GM12878 (cell line): ENCODE measurements around the gene MILR1. TPM values are rescaled to one million over a fixed set of nuclear protein-coding genes. Genes with fewer than 3 reads are reported as not detected.
A peak's percentile ranks its signal among the peaks of the same experiment; 100 is the strongest.

ENCODE experiments used
- BCL11A ChIP-seq: IDR thresholded peaks from 2 replicates; pipeline ENCODE4 v1.6.1; 2011; ENCODE audit warnings: low read depth, low read length
- CHD4 ChIP-seq: fragments of 200-600 bp; sonication (generic); IDR thresholded peaks from 2 replicates; pipeline ENCODE4 v1.6.1; 2016; ENCODE audit warnings: mild to moderate bottlenecking
- EGR1 ChIP-seq, 2 experiments: IDR thresholded peaks; 1 replicate in 1 of 2; 2 replicates in 1 of 2; pipeline ENCODE4 v1.6.1; 2011 to 2012; ENCODE audit warnings: low read depth in 2 of 2, low read length in 2 of 2, borderline replicate concordance in 1 of 2, mild to moderate bottlenecking in 1 of 2, moderate library complexity in 1 of 2
- FOXK2 ChIP-seq: fragments of 450-650 bp; IDR thresholded peaks from 2 replicates; pipeline ENCODE4 v1.6.1; 2017; ENCODE audit warnings: mild to moderate bottlenecking, moderate library complexity
- LARP7 ChIP-seq: fragments of 450-650 bp; IDR thresholded peaks from 2 replicates; pipeline ENCODE4 v1.6.1; 2017; ENCODE audit warnings: mild to moderate bottlenecking
- NBN ChIP-seq: fragments of 450-650 bp; IDR thresholded peaks from 2 replicates; pipeline ENCODE4 v1.6.1; 2016
- NR2C1 ChIP-seq: fragments of 450-650 bp; IDR thresholded peaks from 2 replicates; pipeline ENCODE4 v1.6.1; 2017; ENCODE audit warnings: antibody characterized with exemption, mild to moderate bottlenecking, moderate library complexity
- RB1 ChIP-seq: fragments of 450-650 bp; formaldehyde crosslinking; IDR thresholded peaks from 2 replicates; pipeline ENCODE4 v1.6.1; 2017; ENCODE audit warnings: mild to moderate bottlenecking, borderline replicate concordance
- SMC3 ChIP-seq: IDR thresholded peaks from 2 replicates; pipeline ENCODE4 v1.6.1; 2011; ENCODE audit warnings: low read length, improper control_type of control experiment, borderline replicate concordance
- TCF7 ChIP-seq: IDR thresholded peaks from 2 replicates; pipeline ENCODE4 v1.6.1; 2014; ENCODE audit warnings: antibody characterized with exemption, borderline replicate concordance
- ZNF217 ChIP-seq: fragments of 450-650 bp; IDR thresholded peaks from 2 replicates; pipeline ENCODE4 v1.6.1; 2017; ENCODE audit warnings: antibody characterized with exemption, mild to moderate bottlenecking
- ZNF384 ChIP-seq: IDR thresholded peaks from 2 replicates; pipeline ENCODE4 v1.6.1; 2012; ENCODE audit warnings: low read depth, mild to moderate bottlenecking, low read length, improper control_type of control experiment, borderline replicate concordance
- polyA plus RNA-seq, 11 experiments: library from polyadenylated mRNA; depleted of rRNA in 4 of 11; unstranded in 6 of 11; stranded (reverse) in 5 of 11; fragments of >200 nt; fragmentation: Nextera tagmentation in 4 of 11; fragmentation: Illumina TruSeq in 1 of 11; extraction: Ambion mirVana in 4 of 11; extraction: Trizol in 1 of 11; gene quantifications; 1 replicate in 1 of 11; 2 replicates in 10 of 11; pipeline versions ENCODE4 v1.2.1 to v1.2.3, GENCODE V29; 2011 to 2016; ENCODE audit warnings: inconsistent platforms in 2 of 11, missing spikeins in 2 of 11, low read depth in 1 of 11
- total RNA-seq, 4 experiments: library from RNA; depleted of rRNA in 3 of 4; stranded (reverse); fragments of >200 nt in 3 of 4; fragmentation: Illumina TruSeq in 1 of 4; extraction: Trizol in 1 of 4; gene quantifications; 2 replicates each; pipeline versions ENCODE4 v1.2.1 to v1.2.3, GENCODE V29; 2013 to 2021
- TF ChIP-seq, protein P1 (sequence below): fragments of 150-350 bp; IDR thresholded peaks from 2 replicates; pipeline ENCODE4 v1.6.1; 2014; ENCODE audit warnings: mild to moderate bottlenecking, low read depth, low read length
- TF ChIP-seq, protein P2 (sequence below): fragments of 450-650 bp; formaldehyde crosslinking; IDR thresholded peaks from 2 replicates; pipeline ENCODE4 v1.4.0; 2020; ENCODE audit warnings: mild to moderate bottlenecking, moderate library complexity
- TF ChIP-seq, protein P3 (sequence below): fragments of 150-350 bp; IDR thresholded peaks from 2 replicates; pipeline ENCODE4 v1.6.1; 2016; ENCODE audit warnings: low read depth, low read length
- TF ChIP-seq, protein P4 (sequence below): IDR thresholded peaks from 2 replicates; pipeline ENCODE4 v1.6.1; 2012; ENCODE audit warnings: improper control_type of control experiment, low read depth, low read length; ENCODE audit not compliant: insufficient replicate concordance

The MILR1 gene
- total and polyA plus RNA-seq, 10 of the 15 experiments (the other 5 are each of a cell fraction or from before 2014, with no cell fraction given) = 2.0 to 47.2 (median 17.2) TPM

DNA sequence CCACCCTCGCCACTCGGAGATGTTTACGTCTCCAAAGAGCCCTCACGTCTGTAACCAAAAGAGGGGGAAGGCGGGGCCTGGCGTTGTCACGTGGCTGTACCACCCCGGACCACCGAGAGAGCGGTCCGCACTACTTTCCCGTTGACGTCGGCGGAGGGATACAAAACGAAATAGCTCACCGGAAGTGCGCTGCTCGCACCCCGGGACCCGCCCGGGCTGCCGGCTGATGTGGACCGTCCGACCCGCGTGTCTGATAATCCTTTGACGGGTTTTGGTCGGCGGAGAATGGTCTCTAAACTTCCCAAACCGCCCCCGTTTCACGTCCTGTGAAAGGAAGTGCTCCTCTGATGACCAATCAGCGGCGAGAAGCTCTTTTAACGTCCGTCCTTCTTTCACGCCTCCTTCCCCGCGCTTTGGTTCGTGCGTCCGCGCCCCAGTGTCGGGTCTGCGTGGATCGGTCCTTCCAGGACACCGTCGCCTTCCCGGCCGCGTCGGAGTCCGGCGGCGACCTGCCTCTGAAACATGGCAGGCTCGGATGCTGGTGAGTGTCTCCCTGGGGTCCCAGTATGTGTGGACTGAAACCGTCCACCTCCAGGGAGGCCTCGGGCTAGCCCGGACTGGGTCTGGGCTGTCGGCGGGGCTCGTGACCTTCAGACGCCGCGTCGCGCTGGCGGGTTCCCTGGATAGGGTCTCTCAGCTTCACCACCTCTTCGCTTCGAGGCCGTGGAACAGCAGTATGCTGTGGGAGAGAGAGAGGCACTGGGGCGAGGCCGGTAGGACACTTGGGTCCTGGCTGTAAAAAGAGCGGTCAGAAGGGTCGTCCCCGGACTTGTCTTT lies 57.9 kb downstream of the MILR1 start, which contains the start of gene CEP95 (continued):
- TF ChIP-seq, protein P1, sequence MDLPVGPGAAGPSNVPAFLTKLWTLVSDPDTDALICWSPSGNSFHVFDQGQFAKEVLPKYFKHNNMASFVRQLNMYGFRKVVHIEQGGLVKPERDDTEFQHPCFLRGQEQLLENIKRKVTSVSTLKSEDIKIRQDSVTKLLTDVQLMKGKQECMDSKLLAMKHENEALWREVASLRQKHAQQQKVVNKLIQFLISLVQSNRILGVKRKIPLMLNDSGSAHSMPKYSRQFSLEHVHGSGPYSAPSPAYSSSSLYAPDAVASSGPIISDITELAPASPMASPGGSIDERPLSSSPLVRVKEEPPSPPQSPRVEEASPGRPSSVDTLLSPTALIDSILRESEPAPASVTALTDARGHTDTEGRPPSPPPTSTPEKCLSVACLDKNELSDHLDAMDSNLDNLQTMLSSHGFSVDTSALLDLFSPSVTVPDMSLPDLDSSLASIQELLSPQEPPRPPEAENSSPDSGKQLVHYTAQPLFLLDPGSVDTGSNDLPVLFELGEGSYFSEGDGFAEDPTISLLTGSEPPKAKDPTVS = no peak
- TF ChIP-seq, protein P2, sequence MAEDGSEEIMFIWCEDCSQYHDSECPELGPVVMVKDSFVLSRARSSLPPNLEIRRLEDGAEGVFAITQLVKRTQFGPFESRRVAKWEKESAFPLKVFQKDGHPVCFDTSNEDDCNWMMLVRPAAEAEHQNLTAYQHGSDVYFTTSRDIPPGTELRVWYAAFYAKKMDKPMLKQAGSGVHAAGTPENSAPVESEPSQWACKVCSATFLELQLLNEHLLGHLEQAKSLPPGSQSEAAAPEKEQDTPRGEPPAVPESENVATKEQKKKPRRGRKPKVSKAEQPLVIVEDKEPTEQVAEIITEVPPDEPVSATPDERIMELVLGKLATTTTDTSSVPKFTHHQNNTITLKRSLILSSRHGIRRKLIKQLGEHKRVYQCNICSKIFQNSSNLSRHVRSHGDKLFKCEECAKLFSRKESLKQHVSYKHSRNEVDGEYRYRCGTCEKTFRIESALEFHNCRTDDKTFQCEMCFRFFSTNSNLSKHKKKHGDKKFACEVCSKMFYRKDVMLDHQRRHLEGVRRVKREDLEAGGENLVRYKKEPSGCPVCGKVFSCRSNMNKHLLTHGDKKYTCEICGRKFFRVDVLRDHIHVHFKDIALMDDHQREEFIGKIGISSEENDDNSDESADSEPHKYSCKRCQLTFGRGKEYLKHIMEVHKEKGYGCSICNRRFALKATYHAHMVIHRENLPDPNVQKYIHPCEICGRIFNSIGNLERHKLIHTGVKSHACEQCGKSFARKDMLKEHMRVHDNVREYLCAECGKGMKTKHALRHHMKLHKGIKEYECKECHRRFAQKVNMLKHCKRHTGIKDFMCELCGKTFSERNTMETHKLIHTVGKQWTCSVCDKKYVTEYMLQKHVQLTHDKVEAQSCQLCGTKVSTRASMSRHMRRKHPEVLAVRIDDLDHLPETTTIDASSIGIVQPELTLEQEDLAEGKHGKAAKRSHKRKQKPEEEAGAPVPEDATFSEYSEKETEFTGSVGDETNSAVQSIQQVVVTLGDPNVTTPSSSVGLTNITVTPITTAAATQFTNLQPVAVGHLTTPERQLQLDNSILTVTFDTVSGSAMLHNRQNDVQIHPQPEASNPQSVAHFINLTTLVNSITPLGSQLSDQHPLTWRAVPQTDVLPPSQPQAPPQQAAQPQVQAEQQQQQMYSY (CRISPR knock-in tag) = no peak
- TF ChIP-seq FOXK2 (peak; percentile 80; the same call in 1 of the 2 replicates), SMC3 (no peak), ZNF384 (no peak), TCF7 (0 out of 2 replicates have a peak, but pooled peaks have one; percentile 45), CHD4 (no peak), NR2C1 (no peak; the same call in 1 of the 2 replicates), RB1 (peak; percentile 72; the same call in 1 of the 2 replicates), ZNF217 (no peak), NBN (peak; percentile 97), BCL11A (no peak), EGR1 (IDR thresholded peaks at IDR 0.05; ENCODE audit: borderline replicate concordance in 1 of 2, low read depth in 2 of 2, low read length in 2 of 2) (peak; percentile 55 to 71), LARP7 (peak; percentile 45)
- TF ChIP-seq, protein P3, sequence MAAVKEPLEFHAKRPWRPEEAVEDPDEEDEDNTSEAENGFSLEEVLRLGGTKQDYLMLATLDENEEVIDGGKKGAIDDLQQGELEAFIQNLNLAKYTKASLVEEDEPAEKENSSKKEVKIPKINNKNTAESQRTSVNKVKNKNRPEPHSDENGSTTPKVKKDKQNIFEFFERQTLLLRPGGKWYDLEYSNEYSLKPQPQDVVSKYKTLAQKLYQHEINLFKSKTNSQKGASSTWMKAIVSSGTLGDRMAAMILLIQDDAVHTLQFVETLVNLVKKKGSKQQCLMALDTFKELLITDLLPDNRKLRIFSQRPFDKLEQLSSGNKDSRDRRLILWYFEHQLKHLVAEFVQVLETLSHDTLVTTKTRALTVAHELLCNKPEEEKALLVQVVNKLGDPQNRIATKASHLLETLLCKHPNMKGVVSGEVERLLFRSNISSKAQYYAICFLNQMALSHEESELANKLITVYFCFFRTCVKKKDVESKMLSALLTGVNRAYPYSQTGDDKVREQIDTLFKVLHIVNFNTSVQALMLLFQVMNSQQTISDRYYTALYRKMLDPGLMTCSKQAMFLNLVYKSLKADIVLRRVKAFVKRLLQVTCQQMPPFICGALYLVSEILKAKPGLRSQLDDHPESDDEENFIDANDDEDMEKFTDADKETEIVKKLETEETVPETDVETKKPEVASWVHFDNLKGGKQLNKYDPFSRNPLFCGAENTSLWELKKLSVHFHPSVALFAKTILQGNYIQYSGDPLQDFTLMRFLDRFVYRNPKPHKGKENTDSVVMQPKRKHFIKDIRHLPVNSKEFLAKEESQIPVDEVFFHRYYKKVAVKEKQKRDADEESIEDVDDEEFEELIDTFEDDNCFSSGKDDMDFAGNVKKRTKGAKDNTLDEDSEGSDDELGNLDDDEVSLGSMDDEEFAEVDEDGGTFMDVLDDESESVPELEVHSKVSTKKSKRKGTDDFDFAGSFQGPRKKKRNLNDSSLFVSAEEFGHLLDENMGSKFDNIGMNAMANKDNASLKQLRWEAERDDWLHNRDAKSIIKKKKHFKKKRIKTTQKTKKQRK = no peak
- TF ChIP-seq, protein P4, sequence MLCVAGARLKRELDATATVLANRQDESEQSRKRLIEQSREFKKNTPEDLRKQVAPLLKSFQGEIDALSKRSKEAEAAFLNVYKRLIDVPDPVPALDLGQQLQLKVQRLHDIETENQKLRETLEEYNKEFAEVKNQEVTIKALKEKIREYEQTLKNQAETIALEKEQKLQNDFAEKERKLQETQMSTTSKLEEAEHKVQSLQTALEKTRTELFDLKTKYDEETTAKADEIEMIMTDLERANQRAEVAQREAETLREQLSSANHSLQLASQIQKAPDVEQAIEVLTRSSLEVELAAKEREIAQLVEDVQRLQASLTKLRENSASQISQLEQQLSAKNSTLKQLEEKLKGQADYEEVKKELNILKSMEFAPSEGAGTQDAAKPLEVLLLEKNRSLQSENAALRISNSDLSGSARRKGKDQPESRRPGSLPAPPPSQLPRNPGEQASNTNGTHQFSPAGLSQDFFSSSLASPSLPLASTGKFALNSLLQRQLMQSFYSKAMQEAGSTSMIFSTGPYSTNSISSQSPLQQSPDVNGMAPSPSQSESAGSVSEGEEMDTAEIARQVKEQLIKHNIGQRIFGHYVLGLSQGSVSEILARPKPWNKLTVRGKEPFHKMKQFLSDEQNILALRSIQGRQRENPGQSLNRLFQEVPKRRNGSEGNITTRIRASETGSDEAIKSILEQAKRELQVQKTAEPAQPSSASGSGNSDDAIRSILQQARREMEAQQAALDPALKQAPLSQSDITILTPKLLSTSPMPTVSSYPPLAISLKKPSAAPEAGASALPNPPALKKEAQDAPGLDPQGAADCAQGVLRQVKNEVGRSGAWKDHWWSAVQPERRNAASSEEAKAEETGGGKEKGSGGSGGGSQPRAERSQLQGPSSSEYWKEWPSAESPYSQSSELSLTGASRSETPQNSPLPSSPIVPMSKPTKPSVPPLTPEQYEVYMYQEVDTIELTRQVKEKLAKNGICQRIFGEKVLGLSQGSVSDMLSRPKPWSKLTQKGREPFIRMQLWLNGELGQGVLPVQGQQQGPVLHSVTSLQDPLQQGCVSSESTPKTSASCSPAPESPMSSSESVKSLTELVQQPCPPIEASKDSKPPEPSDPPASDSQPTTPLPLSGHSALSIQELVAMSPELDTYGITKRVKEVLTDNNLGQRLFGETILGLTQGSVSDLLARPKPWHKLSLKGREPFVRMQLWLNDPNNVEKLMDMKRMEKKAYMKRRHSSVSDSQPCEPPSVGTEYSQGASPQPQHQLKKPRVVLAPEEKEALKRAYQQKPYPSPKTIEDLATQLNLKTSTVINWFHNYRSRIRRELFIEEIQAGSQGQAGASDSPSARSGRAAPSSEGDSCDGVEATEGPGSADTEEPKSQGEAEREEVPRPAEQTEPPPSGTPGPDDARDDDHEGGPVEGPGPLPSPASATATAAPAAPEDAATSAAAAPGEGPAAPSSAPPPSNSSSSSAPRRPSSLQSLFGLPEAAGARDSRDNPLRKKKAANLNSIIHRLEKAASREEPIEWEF = no peak
